D721Med (cell line): ENCODE measurements around the gene MTUS2.

Experiments
- DNase-seq: peaks from one replicate; pipeline ENCODE4 v3.0.0; 2011; ENCODE audit warnings: low spot score; ENCODE audit not compliant: insufficient read length
- FAIRE-seq: peaks from 2 replicates; lab custom pipeline; 2011; peaks lifted over from hg19 to GRCh38; lab: Jason Lieb, UNC
- CTCF ChIP-seq: IDR thresholded peaks from 2 replicates; pipeline ENCODE4 v1.5.1; 2012; ENCODE audit warnings: mild to moderate bottlenecking, control low read depth; ENCODE audit not compliant: insufficient read depth; ENCODE audit errors: missing control alignments

Gene MTUS2

GRCh38 chr13:29359181-29359580, 539.0 kb downstream of the MTUS2 start:
- no peak for TF ChIP-seq CTCF
- no peak for FAIRE-seq
- no peak for DNase-seq

GRCh38 chr13:29361716-29362115, 541.6 kb downstream of the MTUS2 start:
- DNase-seq: no peak
- no peak for TF ChIP-seq CTCF
- FAIRE-seq: no peak

- peak; percentile 38 for DNase-seq
- peak; percentile 75 for TF ChIP-seq CTCF
- no peak for FAIRE-seq
These were observed 542.9 kb downstream of the MTUS2 start for GRCh38 chr13:29362849-29363604.

- DNase-seq (no peak), FAIRE-seq (no peak)
- TF ChIP-seq CTCF: peak; percentile 54
These were observed 549.1 kb downstream of the MTUS2 start for GRCh38 chr13:29369060-29369743.

GRCh38 chr13:29379281-29379680, 559.1 kb downstream of the MTUS2 start:
- FAIRE-seq: no peak
- no peak for TF ChIP-seq CTCF
- no peak for DNase-seq

GRCh38 chr13:29379865-29380264, 559.7 kb downstream of the MTUS2 start:
- FAIRE-seq: no peak

More at GRCh38 chr13:29379865-29380264, 559.7 kb downstream of the MTUS2 start:
- DNase-seq: no peak
- TF ChIP-seq CTCF: no peak
